Lung (tissue), 12 donors: ENCODE measurements around the gene IRGC. TPM values are rescaled to one million over a fixed set of nuclear protein-coding genes. Genes with fewer than 3 reads are reported as not detected.
A peak's percentile ranks its signal among the peaks of the same experiment; 100 is the strongest.

Source experiments
- ATAC-seq: fragments of 200-7000 bp; cut with Tn5 transposase; one replicate; pipeline ENCODE4 v1.9.1; 2020; ENCODE audit warnings: moderate number of reproducible peaks; ENCODE audit not compliant: insufficient read depth, low FRiP score
- DNase-seq, 3 donors: peaks; one replicate each; pipeline ENCODE4 v3.0.0-alpha.2; 2013 to 2017
- H3K27ac ChIP-seq, 2 donors: one replicate each; pipeline ENCODE4 v1.5.1; 2013; ENCODE audit warnings: mild to moderate bottlenecking in 2 of 2, moderate library complexity in 2 of 2, control low read depth in 1 of 2, inconsistent platforms in 1 of 2, low read depth in 1 of 2, low read length in 1 of 2
- H3K27me3 ChIP-seq, 3 donors: one replicate each; pipeline ENCODE4 v1.5.1; 2013; ENCODE audit warnings: low read length in 2 of 3; ENCODE audit not compliant: control insufficient read depth in 3 of 3, insufficient read depth in 3 of 3
- H3K36me3 ChIP-seq, 4 donors: one replicate each; pipeline ENCODE4 v1.5.1; 2013; ENCODE audit warnings: low read length in 4 of 4, mild to moderate bottlenecking in 1 of 4, moderate library complexity in 1 of 4; ENCODE audit not compliant: control insufficient read depth in 4 of 4, insufficient read depth in 4 of 4
- H3K4me1 ChIP-seq, 5 donors: one replicate each; pipeline ENCODE4 v1.5.1; 2013; ENCODE audit warnings: low read length in 5 of 5, mild to moderate bottlenecking in 2 of 5, moderate library complexity in 1 of 5; ENCODE audit not compliant: control insufficient read depth in 5 of 5, insufficient read depth in 5 of 5
- H3K4me3 ChIP-seq: one replicate; pipeline ENCODE4 v1.5.1; 2013; ENCODE audit warnings: mild to moderate bottlenecking, control low read depth, moderate library complexity
- H3K9ac ChIP-seq, 2 donors: one replicate each; pipeline ENCODE4 v1.5.1; 2013; ENCODE audit warnings: low read length in 2 of 2, control low read depth in 1 of 2; ENCODE audit not compliant: insufficient read depth in 1 of 2
- H3K9me3 ChIP-seq, 4 donors: one replicate each; pipeline ENCODE4 v1.5.1; 2013; ENCODE audit warnings: low read length in 3 of 4, mild to moderate bottlenecking in 1 of 4, moderate library complexity in 1 of 4; ENCODE audit not compliant: control insufficient read depth in 4 of 4, insufficient read depth in 3 of 4
- WGBS, 2 donors: extraction: QIAGEN DNeasy Blood & Tissue Kit; methylation state at CpG; one replicate each; pipeline ENCODE4 v1.1.7; 2013; 5-methylcytosine and 5-hydroxymethylcytosine counted together
- polyA plus RNA-seq, 2 donors: library from polyadenylated mRNA; stranded (reverse); fragments of 200-250 nt; gene quantifications; one replicate each; pipeline ENCODE4 v1.2.1, GENCODE V29; 2013
- total RNA-seq, 2 donors: library from RNA; depleted of rRNA in 1 of 2; stranded (reverse); fragments of >200 nt in 1 of 2; gene quantifications; one replicate each; pipeline ENCODE4 v1.2.1, GENCODE V29; 2014 to 2021
- TF ChIP-seq, protein P1 (sequence below): IDR thresholded peaks from 2 replicates; pipeline ENCODE4 v1.5.1; 2012; ENCODE audit warnings: mild to moderate bottlenecking; ENCODE audit errors: control extremely low read depth, extremely low read depth
- donor health status: control.
- donor health status: control.
- donor health status: Bipolar disorder and iron deficiency.
- donor health status: healthy.
- donor health status: DM: yes; HTN: yes; CAD: no.

The IRGC gene
- total and polyA plus RNA-seq, 4 donors = not detected

DNA sequence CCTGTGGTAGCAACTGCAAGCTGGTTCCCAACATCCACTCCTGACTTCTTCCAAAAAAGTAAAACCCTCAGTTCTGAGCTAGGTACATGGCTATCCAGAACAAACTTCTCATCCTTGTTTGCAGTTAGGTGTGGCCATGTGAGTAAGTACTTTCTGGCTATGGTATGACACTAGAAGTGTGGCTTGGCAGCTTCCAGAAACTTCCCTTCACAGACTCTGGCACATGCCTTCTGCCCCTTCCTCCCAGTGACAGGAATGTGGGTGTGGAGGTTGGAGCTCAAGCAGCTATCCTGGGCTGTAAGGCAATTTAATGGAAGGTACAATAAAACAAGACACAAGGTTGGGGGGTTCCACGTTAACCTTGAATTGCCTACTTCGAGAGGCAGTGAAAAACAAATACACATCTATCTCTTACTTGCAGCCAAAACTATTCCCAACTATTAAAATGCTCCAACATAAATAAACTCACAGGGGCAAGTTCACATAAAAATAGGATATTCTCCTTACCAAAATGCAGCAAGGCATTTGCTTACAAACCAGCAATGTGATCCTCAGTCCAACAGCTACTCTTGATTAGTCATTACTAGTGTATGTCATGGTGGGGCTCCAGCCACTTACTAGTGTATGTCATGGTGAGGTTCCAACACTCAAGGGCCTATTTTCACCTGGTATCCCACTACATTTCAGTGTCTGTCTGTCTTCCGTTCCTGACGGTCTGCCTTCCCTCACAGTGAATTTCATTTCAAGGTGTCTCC, 35.8 kb downstream of the IRGC start:
- DNase-seq = no peak
- no peak for ATAC-seq
- Histone ChIP-seq H3K27me3 (no peaks in the 10 kb centered on the region), H3K4me1 (peaks cover 0 to 11% (median 4%) of the 10 kb centered on the region in 5 donors), H3K4me3 (no peak overlapping the region), H3K9ac (no peak overlapping the region), H3K9me3 (no peaks in the 10 kb centered on the region), H3K36me3 (peaks cover 19 to 31% (median 29%) of the 10 kb centered on the region in 4 donors), H3K27ac (no peak overlapping the region)
- TF ChIP-seq, protein P1, sequence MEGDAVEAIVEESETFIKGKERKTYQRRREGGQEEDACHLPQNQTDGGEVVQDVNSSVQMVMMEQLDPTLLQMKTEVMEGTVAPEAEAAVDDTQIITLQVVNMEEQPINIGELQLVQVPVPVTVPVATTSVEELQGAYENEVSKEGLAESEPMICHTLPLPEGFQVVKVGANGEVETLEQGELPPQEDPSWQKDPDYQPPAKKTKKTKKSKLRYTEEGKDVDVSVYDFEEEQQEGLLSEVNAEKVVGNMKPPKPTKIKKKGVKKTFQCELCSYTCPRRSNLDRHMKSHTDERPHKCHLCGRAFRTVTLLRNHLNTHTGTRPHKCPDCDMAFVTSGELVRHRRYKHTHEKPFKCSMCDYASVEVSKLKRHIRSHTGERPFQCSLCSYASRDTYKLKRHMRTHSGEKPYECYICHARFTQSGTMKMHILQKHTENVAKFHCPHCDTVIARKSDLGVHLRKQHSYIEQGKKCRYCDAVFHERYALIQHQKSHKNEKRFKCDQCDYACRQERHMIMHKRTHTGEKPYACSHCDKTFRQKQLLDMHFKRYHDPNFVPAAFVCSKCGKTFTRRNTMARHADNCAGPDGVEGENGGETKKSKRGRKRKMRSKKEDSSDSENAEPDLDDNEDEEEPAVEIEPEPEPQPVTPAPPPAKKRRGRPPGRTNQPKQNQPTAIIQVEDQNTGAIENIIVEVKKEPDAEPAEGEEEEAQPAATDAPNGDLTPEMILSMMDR = no peak
- whole genome bisulfite sequencing, 2 donors = 82 to 95% methylated on average over 4 of the region's 4 CpGs

DNA sequence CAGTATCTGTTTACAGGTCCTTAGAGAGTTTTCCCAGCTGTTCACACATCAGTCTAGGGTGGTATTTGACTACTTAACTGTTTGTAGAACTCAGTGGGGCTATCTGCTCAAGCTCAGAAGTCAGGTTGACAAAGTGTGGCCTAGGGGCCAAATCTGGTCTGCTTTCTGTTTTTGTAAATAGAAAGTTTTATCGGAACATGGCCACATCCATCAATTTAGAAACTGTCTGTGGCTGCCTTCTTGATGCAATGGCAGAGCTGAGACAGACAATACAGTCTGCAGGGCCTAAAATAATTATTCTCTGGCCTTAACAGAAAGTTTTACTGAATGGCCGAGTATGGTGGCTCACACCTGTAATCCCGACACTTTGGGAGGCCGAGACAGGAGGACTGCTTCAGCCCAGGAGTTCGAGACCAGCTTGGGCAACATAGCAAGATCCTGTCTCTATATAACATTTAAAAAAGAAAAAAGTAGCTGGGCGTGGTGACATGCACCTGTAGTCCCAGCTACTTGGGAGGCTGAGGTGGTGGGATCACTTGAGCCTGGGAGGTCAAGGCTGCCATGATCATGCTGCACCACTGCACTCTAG, 36.5 kb downstream of the IRGC start:
- Histone ChIP-seq H3K9me3 (no peaks in the 10 kb centered on the region), H3K36me3 (peaks cover 15 to 27% (median 22%) of the 10 kb centered on the region in 4 donors), H3K9ac (no peak overlapping the region), H3K4me3 (no peak overlapping the region), H3K27ac (peak overlapping the region in 1 of 2 donors; percentile 3), H3K4me1 (peaks cover 0 to 11% (median 4%) of the 10 kb centered on the region in 5 donors), H3K27me3 (no peaks in the 10 kb centered on the region)
- no peak for ATAC-seq
- 93 to 97% methylated on average over 6 of the region's 6 CpGs for WGBS, 2 donors
- TF ChIP-seq, protein P1 = no peak
- DNase-seq = no peak

DNA sequence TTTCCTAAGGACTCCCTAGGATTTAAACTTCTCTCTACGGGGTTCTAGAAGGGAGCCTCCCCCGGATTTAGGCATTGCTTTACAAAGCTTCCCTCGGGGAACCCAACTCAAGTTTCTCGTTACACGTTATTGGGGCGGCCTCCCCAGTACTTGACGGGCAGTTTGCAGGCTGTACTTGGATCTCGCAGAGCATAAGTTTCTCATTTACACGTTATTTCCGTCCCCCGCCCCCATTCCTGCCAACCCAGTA, 38.3 kb downstream of the IRGC start:
- peaks cover 4 to 19% (median 12%) of the 10 kb centered on the region in 4 donors for H3K36me3 ChIP-seq
- peak overlapping the region; percentile 63 to 91 for H3K9ac ChIP-seq
- H3K27ac ChIP-seq = peak overlapping the region; percentile 96 to 97
- 0% methylated on average over 11 of the region's 11 CpGs for WGBS, 2 donors
- TF ChIP-seq, protein P1 = no peak
- H3K27me3 ChIP-seq = no peaks in the 10 kb centered on the region
- DNase-seq = no peak
- peaks cover 0 to 11% (median 4%) of the 10 kb centered on the region in 5 donors for H3K4me1 ChIP-seq
- peak overlapping the region; percentile 55 for H3K4me3 ChIP-seq
- ATAC-seq = no peak
- no peaks in the 10 kb centered on the region for H3K9me3 ChIP-seq
